Activated CD8-positive, alpha-beta memory T cell treated with anti-CD3 and anti-CD28 coated beads, Interleukin-2, amount 50 U/mL, for 1 hour (primary cell): ENCODE measurements around the gene ZMYM4.

Source experiments
- DNase-seq: peaks from one replicate; pipeline ENCODE4 v3.0.0-alpha.2; 2020; ENCODE audit errors: extremely low read depth

Gene ZMYM4

DNA sequence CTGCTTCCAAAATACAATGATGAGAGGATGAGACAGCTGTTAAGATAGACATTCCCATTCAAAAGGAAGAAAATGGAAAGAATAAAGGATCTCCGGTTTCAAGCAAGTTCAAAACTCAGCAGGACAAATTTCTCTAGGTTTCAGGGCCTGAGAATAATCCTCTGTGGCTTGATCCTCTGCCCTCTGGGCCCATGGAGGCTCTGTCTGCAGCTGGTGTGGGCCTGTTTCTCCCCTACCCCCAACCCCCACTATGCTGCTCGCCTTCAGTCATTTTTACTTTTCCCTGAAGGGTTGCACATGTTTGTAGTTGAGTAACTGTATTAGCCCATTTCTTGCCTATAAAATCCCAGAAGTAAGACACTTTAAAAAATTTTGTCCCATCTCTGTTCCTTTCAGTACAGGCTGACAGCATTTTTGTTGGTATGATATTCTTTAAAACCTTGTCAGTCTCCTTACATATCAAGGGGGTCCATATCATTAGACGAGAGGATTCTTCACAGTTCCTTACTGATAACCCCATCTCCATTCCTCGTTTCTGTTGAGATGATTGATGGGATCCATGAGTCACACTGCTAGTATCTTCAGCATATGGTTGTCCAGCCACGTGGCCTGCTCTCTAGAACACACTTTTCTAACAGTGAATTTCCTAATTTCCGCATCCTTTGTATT, 10.5 kb downstream of the ZMYM4 start:
- DNase-seq = no peak

DNA sequence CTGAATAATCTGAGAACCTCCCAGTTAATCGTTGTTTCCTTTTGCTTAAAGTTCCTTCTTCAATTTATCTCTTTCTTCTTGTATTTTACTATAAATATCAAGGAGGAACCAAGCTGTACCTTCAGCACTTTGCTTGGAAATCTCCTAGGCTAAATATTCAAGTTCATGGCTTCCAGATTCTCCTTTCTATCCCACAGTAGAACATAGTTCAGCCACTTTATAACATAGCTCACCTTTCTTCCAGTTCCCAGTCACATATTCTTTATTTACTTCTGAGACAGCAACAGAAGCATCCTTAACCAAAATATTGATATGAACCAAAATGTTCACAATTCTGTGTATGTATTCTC, 11.0 kb downstream of the ZMYM4 start:
- no peak for DNase-seq

DNA sequence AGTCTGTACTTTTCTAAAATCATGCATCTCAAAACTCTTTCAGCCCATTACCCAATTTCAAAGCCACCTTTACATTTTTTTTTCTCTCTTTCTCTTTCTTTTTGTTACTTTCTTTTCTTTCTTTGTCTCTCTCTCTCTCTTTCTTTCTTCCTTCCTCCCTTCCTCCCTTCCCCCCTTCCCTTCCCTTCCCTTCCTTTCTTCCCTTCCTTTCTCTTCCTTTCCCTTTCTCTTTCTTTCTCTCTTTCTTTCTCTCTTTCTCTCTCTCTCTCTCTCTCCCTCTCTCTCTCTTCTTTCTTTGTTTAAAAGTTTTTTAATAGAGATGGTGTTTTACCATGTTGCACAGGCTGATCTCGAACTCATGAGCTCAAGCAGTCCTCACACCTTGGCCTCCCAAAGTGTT, 11.5 kb downstream of the ZMYM4 start:
- no peak for DNase-seq

DNA sequence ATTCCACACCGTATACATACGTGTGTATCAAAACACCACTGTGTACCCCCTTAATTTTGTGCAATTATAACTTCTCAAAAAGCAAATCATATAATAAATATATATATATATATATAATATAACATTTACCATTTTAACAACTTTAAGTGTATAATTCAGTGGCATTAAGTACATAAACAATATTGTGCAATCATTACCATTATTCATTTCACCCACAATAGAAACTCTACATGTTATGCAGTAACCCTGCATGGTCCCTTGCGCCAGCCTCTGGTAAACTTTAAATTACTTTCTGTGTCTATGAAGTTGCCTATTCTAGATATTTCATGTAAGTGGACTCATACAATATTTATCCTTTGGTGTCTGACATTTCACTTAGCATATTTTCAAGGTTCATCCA, 13.1 kb downstream of the ZMYM4 start:
- no peak for DNase-seq

DNA sequence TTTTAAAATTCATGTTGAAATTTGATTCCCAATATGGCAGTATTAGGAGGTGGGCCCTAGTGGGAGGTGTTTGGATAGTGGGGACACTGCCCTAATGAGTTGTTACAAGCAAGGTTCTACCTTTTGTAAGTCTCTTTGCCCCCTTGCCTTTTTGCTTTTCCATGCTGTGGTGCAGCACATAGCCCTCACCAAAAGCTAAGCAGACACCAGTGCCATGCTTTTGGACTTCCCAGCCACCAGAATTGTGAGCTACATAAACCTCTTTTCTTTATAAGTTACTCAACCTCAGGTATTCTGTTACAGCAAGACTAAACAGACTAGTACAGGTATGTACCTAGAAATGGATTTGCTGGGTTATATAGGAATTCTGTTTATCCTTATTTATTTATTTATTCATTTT, 13.7 kb downstream of the ZMYM4 start:
- DNase-seq = no peak

DNA sequence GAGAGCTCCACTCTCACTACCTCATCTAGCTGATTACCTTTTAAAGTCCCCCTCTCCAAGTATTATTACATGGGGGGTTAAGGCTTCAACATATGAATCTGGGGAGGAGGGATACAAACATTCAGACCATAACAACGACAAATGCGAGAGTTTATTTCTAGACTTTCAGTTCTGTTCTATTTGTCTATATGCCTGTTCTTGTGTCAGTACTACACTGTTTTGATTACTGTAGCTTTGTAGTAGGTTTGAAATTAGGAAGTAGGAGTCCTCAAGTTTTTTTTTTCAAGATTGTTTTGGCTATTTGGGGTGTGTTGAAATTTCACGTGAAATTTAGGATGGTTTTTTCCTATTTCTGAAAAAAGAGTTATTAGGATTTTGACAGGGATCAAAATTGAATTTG, 16.3 kb downstream of the ZMYM4 start:
- no peak for DNase-seq

DNA sequence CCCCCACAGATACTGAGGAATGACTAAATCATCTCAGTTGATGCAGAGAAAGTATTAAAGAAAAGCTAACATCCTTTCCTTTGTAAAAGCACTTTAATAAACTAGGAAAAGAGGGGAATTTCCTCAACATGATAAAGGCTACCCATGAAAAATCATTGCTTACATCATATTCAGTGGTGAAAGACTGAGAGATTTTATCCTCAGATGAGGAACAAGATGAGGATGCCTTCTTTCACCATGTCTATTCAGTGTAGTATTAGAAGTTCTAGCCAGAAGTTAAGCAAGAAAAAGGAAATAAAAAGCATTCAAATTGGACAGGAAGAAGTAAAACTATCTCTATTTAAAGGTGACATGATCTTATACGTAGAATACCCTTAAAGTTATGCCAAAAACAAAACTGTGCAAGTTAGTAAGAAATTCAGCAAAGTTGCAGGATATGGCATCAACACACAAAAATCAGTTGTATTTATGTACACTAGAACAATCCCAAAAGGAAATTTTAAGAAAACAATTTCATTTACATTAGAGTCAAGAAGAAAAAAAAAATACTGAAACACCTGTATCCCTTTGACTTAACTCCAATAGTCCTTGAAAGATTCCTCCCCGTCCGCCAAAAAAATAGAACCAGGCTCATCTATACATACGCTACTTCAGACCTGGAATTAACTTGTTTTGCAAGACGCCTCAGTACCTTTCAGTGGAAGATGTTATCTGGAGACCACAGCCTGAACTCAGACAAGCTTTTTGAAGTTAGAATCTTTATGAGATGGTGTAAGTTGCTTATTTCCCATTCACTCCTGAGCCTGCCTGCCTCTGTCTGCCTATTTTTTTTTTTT, 17.5 kb downstream of the ZMYM4 start:
- no peak for DNase-seq

DNA sequence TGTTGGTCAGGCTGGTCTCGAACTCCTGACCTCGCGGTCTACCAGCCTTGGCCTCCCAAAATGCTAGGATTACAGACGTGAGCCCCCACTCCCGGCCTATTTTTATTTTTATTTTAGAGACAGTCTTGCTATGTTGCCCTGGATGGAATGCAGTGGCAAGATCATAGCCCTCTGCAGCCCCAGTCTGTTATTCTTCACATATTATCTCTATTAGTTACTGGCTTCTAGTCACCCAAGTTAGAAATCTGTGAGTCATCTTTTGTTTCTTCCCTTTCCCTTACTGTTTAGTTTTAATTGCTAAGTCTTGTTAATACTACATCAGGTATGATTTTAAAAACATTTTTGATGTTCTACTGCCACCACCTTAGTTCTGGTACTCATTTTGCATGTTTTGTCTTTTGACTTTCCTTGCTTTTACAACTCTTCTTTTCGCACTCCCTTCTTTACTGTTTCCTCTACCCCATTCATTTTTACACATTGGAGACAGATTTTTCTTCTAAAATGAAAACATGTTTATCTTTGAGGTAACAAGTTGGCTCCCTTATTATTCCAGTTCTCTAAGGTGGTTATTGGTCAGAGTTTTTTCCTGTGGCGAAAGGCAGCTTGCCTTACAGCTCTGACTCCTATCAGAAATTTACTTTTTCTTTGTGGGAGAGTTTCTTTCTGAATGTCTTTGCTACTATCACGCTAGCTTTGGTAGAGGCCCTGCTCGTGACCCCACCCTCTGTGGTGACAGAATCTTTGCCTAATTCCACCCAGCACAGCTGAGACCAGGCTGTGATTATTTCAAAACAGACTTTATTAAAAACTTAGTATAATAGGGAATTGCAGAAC, 19.5 kb downstream of the ZMYM4 start:
- DNase-seq = no peak

DNA sequence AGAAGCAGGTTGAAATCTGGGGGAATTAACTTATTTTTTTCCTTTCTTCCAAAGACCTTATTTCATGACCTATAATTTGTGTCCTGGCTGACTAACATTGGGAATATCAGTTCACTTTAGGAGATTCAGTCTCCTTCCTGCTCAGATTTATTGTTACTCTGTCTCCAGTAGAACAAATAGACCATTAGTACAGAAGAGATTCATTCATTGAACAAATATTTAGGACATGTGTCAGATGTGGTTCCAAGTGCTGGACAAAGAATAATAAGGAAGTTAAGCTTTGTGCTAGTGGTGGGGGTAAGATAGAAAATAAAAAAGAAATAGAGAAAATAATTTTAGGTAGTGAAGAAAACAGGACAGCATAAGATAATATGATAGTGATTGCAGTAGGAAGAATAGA, 20.3 kb downstream of the ZMYM4 start:
- DNase-seq = no peak

DNA sequence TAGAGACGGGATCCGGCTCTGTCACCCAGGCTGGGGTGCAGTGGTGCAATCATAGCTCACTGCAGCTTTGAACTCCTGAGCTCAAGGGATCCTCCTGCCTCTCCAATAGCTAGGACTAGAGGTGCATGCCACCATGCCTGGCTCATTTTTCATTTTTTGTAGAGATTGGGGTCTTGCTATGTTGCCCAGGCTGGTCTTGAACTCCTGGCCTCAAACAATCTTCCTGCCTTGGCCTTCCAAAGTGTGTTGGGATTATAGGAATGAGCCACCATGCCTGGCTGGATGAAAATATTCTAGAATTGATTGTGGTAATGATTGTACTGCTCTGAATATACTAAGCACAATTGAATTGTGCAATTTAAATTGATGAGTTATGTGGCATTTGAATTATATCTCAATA, 21.9 kb downstream of the ZMYM4 start:
- DNase-seq = no peak

DNA sequence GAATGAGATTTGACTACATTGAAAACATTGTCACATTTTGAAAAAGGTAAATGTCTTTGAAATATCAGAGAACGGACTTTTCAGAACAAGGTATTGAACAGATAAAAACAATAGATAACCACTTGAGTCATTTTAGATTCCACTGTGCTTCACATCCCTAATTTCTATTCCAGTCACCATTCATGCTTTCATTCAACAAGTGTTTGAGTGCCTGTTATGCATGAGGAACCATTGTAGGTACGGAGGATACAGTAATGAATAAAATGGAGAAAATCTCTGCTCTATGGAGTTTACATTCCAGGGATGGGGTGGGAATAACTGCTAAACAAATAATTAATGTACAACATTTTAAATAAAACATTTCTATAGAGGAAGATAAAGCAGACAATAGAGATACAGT, 26.3 kb downstream of the ZMYM4 start:
- no peak for DNase-seq

DNA sequence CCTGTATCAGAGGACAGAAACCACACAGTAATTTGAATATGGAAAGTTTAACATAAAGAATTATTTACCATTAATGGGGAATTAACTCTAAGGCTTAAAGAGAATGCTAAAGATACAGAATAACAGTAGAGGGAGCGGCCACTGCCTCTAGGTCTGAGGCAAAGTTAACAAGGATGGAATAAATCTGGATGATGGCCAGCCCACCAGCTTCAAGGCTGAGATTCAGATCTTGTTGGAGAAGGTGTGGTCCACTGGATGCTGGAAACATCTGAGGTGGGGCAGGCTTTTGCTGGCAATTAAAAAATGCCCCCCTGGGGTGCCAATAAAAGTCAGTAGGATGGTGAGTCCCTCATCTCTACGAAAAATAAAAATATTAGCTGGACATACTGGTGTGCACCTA, 29.4 kb downstream of the ZMYM4 start:
- no peak for DNase-seq

DNA sequence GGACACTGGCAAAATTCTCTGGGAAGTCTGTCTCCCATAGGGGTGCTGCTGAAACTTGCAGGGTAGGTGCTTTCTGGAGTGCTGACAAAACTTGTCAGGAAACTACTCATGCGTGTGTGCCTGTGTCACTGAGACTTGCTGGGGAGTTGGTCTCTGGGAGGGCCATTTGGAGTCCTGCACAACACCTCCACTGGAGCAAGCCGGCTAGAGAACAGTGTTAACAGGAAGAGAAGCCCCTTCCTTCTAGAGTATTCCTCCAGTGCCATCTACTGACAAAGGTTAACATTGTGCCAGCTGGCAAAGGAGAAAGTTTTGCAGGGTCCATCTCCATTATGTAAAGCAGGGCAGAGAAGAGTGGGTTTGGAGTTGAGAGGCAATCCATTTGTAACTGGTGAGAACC, 30.0 kb downstream of the ZMYM4 start:
- no peak for DNase-seq

DNA sequence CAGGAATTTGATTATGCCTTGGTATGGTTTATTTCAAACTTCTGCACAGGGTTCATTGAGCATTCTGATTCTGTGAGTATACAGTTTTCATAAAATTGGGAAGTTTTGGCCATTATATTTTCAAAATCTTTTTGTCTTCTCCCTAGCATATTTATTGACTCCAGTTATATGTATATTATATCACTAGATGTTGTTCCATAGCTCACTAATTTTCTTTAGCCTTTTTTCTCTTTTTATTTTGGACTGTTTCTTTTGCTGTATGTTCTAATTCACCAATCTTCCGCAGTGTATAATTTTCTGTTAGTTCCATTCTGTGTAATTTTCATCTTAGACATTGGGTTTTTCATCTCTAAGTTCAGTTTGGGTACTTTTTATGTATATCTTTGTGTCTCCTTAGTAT, 31.9 kb downstream of the ZMYM4 start:
- DNase-seq = no peak

DNA sequence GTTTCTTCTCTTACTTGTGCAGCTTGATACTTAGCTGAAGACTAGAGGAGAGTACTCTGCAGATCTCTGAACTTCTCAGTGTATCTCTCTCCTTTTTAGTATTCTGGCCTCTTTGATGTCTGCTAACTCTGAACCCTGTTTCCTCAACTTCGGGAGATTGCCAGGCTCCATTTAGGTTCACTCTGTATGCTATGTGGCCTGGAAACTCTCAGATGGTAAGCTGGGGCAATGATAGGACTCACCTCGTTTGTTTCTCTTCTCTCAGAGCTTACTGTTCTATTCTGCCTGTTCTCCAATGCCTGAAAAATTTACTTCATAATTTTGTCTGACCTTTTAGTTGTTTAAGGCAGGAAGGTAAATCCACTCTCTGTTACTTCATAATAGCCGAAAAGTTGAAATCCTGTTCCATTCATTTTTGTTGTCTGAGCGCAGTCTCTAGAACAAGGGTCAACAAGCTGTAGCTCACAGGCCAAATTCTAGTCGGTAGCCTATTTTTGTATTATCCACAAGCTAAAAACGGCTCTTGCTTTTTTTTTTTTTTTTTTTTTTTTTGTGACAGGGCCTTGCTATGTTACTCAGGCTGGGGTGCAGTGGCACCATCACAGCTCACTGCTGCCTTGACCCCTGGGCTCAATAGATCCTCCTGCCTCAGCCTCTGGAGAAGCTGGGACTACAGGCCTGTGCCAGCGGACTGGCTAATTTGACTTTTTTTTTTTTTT, 33.3 kb downstream of the ZMYM4 start:
- DNase-seq = no peak

DNA sequence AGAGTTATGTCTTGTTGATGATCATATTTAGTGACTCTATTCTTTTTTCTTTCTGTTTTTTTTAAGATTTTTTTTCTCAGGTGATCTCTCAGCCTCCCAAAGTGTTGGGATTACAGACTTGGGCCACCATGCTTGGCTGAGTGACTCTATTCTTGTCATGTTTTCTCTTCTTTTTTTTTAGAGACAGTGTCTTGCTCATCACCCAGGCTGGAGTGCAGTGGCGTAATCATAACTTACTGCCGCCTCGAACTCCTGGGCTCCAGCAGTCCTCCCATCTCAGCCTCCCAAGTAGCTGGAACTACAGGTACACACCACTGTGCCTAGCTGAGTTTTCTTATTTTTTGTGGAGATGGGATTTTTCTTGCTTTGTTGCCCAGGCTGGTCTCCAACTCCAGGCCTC, 36.9 kb downstream of the ZMYM4 start:
- no peak for DNase-seq

DNA sequence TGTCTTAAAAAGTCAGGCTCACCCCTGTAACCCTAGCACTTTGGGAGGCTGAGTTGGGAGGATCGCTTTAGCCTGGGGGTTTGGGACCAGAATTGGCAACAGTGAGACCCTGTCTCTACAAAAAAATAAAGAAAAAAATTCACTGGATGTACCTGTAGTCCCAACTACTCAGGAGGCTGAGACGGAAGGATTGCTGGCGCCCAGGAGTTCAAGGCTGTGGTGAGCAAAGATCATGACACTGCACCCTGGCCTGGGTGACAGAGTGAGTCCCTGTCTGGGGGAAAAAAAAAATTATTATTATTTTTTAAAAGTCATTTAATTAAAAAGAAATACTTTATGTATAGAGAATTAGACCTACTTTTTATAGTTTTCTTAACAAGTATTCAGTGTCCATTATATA, 47.1 kb downstream of the ZMYM4 start:
- no peak for DNase-seq

DNA sequence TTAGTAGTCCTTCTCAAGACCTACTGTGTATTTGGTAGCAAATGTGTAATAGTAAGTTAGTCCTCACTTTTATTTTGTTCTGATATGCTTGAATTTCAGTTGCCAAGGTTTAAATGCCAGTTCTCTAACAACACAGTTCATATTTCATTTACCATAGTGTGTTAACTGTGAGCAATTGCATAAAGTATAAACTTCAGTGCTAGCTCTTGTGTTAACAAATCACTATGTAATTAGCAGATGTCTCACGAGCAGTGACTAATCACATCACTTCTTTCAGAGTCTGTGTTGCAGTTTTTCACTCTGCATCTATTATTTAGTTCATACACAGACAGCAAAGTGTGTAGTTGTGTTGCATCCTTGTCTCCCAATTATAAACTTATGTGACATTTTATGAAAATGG, 47.8 kb downstream of the ZMYM4 start:
- DNase-seq = no peak

DNA sequence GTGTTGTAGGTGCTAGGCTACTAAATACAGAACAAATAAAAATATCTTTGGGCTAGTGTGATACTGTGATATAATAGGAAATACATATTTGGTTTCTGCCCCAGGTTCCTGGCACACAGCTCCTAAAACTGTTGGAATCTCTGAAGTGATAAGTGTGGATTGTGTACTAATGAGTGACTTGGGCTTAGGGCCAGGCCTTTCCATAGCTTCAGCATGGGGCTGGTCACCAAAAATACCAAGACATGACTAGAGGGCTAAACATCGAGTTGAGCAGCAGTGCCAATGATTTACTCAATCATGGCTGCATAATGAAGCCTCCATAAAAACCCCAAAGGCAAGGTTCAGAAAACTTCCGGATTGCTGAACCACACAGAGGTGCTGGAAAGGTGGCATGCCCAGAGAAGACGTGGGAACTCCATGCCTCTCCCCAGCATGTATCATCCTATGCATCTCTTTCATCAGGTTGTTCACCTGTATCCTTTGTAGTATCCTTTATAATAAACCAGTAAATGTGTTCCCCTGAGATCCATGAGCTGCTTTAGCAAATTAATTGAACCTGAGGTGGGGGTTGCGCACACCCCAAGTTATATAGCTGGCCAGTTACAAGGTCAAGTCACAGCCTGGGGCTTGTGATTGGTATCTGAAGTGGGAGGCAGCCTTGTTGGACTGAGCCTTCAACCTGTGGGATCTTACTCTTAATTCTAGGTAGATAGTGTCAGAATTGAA, 51.6 kb downstream of the ZMYM4 start:
- no peak for DNase-seq

DNA sequence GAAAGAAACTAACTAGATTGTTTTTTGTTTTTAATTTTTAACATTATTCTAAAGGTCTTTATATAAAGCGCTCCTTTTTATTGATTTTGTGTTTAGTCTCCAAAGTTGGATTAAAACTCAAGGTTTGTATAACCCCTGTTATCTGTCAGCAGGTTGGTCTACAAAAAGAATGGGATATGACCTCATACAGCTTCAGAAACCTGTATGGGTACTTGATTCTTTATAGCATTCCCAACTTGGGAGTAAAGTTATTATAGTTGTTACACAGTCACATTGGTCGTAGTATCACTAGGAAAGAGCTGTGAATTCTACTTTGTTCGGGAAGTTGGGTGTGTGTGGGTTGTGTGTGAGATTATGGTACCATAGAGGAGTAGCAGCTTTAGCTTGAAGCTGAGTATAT, 52.4 kb downstream of the ZMYM4 start:
- no peak for DNase-seq

DNA sequence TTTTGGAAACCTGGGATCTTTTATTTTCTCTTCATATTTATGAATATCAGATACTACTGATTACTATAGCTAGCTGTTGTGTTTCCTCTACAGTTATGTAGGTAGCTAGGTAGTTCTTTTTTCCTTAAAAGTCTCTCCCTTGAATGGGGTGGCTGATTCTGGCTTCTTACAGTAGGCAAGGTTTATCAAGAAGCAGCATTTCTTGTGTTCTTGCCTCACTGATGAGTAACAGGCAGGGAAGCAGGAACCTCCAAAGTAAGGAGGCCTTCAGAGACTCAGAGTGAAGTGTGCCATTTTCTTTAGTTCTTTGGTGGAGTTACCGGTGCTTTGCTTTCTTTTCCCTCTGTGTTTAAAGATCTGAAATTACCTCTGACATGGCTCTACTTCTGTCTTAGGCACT, 56.0 kb downstream of the ZMYM4 start:
- no peak for DNase-seq
